Stromal cell of bone marrow (primary cell): ENCODE data around the gene LRRTM2.
A peak's percentile ranks its signal among the peaks of the same experiment; 100 is the strongest.

Experiments
- DNase-seq: peaks from one replicate; pipeline ENCODE4 v3.0.0-alpha.2; 2012; ENCODE audit warnings: low read depth

Gene LRRTM2

DNA sequence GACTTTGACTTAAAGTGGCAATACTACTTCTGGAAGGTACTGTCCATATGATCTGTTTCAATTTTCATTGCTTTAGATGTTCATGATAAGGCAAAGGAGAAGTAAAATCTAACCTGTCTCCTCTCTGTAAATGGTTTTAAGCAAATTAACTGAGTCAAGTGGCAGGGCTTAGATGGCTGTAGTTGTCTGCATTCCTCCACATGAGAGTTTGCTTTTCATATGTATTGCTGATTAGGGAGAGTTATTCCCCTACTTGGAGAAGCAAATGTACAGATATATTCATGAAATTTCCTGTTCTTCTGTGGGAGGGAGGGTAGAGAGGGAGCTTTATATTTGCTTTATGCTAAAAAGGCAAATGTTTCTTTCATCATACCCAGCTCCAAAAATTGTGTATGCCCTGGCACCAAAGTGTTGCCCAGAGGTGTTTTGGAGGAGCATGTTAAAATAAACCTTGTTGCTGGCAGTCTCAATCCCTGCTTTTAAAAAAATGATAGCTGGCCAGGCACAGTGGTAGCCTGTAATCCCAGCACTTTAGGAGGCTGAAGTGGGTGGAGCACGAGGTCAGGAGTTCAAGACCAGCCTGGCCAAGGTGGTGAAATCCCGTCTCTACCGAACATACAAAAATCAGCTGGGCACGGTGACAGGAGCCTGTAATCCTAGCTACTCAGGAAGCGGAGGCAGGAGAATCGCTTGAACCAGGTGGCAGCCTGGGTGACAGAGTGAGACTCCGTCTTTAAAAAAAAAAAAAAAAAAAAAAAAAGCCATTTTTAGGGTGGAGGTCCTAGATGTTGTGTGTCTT lies 3.5 kb upstream of the LRRTM2 start:
- no peak for DNase-seq

DNA sequence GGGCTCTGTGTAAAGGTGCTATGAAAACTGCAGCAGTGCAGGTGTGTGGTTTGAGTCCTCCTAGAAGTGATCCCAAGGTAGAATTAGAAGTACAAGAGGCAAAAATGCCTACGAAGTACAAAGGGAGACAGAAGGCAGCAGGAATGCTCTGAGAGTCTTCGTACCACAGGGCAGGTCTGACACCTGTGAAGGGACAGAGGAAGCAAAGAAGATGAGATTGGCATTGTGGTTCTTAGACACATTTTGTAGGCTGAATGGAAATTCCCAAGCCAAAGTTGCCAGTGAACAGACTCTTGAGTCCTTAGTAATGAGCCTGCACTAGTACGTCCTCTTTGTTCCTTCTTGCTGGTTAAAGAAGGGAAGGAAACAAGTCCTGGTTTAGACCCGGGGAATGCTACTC lies 1.7 kb upstream of the LRRTM2 start:
- DNase-seq = no peak

DNA sequence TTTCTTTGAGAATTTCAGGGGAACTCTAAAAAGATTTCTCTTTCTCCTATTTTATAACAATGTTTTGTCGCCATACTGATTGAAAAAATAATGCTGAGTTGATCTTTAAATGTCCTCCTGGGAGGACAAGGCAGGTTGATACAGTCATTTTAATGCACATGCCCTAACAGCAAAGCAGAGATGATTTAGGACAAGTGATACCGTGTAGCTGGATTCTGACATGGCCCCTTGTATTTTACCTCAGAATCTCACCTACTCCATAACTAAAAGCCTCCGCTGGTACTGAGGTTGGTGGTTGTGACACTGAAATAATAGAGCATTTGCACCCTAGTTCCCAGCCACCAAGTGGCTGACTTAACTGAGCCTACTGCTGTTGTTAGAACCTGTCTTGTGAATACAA lies 811 bp upstream of the LRRTM2 start:
- DNase-seq = no peak

DNA sequence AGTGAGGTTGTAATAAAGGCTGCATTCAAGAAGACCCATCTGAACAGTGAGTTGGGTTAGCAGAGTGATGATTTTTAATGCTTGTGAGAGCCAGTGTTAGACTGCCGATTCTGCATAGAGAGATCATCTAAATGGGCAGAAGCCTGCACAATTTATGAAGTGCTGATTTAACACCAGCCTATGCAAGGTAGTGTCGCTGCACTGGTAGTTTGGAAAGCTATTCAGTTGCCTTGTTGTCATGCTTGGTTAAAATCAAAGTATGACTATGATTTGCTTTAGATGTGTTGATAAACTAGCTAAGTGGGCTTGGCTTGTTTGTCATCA lies 379 bp upstream of the LRRTM2 start:
- no peak for DNase-seq

GRCh38 chr5:138874241-138874640 lies 894 bp downstream of the LRRTM2 start:
- no peak for DNase-seq

GRCh38 chr5:138873466-138874221 lies 1.5 kb downstream of the LRRTM2 start:
- DNase-seq = no peak

GRCh38 chr5:138872841-138873465 lies 2.2 kb downstream of the LRRTM2 start:
- DNase-seq = no peak

DNA sequence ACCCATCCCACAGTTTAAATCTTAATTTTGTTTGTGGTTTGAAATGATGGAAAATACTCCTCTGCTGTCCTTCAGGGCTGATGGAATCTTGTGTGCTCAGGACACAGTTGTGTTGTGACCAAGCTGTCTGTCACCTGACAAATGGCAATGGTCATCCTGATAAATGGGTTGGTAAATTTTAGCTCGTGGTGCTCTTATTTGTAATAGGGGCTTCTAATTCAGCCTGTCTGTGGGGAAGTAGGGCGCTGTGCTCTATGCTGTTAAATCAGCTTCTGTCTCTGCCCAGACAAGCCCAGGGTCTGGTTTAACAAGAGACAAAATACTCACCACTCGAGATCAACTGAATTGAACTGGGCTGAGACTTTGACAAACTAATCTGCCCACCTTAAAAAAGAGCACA lies 4.5 kb downstream of the LRRTM2 start:
- no peak for DNase-seq

GRCh38 chr5:138869763-138870500 lies 5.2 kb downstream of the LRRTM2 start:
- no peak for DNase-seq

GRCh38 chr5:138869038-138869437 lies 6.1 kb downstream of the LRRTM2 start:
- DNase-seq = no peak

- no peak for DNase-seq
Measured at GRCh38 chr5:138867011-138867410, 8.1 kb downstream of the LRRTM2 start.

GRCh38 chr5:138853132-138853531 lies 22.0 kb downstream of the LRRTM2 start:
- no peak for DNase-seq

- DNase-seq = no peak
Measured at GRCh38 chr5:138850865-138851435, 24.2 kb downstream of the LRRTM2 start.

GRCh38 chr5:138849882-138850281 lies 25.3 kb downstream of the LRRTM2 start:
- DNase-seq = no peak

DNA sequence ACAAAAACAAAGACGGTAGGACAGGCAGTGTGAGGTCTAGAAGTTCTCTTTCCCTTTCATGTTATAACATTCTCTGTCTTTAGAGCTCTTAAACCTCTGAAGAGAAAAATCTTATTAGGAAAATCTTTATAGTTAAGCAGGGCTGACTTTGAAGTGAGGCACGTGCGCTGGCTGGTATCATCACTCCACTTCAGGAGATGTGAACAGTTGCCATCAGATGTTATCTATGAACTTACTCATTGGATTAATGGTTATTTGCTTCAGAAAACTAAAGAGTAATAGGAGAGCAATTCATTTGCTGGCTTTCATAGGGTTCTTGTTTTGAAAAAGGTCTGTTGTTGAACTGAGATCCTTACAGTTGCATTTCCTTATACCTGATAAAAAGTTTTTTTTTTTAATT lies 25.7 kb downstream of the LRRTM2 start:
- no peak for DNase-seq

DNA sequence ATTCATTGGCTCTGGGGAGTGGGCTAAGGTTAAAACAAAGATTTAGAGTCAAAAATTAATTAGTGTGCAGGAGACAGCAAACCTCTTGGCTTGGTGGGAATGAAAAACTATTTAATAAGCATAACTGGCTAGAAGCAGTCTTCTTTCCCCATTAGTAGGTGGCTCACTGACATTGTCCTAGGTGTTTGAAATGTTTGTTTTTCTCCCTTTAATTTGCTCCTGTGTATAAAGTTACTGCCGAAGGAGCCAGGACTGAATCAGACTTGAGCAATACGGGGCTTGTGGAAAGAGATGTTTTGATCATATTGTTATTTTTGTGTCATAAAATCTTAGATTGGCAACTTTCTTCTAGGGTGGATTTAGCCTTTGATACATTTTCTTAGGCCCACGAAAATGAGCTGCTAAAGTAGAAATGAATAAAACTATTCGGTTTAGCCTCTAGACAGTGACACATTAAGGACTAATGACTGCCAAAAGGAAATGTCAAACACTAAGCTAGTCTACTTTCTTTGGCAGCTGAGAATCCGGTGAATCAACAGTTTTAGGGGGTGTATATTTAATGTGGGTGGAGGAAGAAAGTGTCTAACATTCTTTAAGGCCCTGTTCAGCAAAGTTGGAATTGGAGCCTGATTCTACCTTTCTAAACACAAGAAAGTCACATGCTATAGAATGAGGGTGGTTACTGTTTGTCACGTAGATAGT lies 30.2 kb downstream of the LRRTM2 start:
- DNase-seq = peak; percentile 91

- no peak for DNase-seq
Measured at GRCh38 chr5:138844125-138844461, 31.0 kb downstream of the LRRTM2 start.

DNA sequence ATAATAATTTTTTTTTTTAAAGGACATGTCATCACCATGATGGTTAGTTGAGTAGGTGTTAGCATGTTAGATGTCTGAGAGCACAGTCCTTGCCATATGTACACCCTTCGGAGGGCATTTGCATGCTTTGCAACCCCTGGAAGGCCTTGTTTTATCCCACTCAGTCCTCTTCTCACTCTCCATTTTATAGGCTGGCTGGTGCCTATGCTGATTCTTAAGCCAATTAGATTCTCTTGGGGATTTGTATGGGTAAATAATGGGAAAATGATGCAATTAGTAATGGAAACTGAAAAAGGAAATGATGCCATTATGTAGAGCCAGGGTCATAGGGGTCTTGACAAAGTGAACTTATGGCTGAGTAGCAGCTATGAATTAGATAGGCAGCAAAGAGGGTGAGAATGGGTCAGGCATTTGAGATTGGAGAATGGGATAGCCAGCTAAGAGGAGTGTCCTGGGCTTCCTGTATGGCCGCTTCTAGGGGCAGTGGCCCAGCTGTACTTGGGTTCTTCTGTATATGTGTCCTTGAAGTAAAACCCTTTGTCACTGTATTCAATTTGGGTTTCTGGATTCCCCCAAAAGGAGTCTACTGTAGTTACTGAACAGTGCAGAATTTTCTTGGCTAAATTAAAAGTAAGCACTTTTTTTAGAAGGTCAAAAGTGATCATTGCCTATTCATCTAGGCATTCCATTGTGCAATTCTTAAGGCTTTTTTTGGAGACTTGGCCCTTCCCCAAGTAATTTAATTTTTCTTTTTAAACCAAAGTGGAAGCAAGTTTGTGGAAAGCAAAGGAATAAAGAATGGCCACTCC lies 31.6 kb downstream of the LRRTM2 start:
- no peak for DNase-seq

- DNase-seq = no peak
Measured at GRCh38 chr5:138841531-138841930, 33.6 kb downstream of the LRRTM2 start.

GRCh38 chr5:138840103-138840502 lies 35.0 kb downstream of the LRRTM2 start:
- DNase-seq = no peak

- DNase-seq = no peak
Measured at GRCh38 chr5:138837160-138837559, 38.0 kb downstream of the LRRTM2 start.
